Activated CD8-positive, alpha-beta memory T cell treated with anti-CD3 and anti-CD28 coated beads, Interleukin-2, amount 50 U/mL, for 1 hour (primary cell): Measurements from ENCODE around the gene LIN7B.
A peak's percentile ranks its signal among the peaks of the same experiment; 100 is the strongest.
"Not testable (repeated sequence)": the region's sequence is repeated elsewhere in the genome, so short reads cannot be mapped to it uniquely, and the experiment has no call there.

Experiments used
- DNase-seq: peaks from one replicate; pipeline ENCODE4 v3.0.0-alpha.2; 2020; ENCODE audit errors: extremely low read depth

The LIN7B gene, protein sequence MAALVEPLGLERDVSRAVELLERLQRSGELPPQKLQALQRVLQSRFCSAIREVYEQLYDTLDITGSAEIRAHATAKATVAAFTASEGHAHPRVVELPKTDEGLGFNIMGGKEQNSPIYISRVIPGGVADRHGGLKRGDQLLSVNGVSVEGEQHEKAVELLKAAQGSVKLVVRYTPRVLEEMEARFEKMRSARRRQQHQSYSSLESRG

DNA sequence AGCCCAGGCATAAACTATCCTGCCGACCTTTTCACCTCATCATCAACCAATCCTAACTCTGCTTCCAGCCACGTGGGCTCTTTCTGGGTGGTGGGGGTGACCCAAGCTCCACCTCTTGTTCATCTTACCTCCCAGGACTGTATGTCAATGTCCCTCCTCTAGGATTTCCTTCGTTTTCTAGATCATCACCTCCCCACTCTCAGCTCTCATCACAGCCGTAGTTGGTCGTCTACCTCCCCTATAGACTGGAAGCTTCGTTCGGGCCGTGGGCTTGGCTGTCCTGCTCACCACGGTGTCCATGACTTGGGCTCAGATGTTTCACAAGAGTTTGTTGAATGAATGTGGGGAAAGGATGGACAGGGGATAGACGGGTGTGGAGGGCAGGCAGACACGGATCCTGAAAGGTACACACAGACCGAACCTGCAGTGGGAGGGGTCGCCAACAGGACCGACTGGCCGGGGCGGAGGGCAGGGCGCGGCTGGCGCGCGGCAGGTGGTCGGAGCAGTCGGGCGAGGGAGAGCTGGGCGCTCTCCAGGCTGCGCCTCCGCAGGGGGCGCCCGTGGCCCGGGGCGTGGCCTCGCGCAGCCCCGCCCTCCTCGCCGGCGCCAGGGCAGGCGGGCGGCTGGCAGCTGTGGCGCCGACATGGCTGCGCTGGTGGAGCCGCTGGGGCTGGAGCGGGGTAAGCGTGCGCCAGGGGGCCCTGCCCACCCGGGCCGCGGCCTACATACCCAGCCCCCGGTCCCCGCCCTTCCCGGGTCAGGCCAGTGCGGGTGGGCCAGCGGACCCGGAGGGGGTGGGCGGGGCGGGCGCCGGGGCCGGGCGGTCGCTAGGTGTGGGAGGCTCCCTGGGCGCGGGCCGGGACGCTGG lies at the start of gene LIN7B:
LIN7B (plus strand) TSS at position 609 of the 868 bp plus-strand sequence; CDS start at position 644, 35 bp downstream.
- no peak for DNase-seq

DNA sequence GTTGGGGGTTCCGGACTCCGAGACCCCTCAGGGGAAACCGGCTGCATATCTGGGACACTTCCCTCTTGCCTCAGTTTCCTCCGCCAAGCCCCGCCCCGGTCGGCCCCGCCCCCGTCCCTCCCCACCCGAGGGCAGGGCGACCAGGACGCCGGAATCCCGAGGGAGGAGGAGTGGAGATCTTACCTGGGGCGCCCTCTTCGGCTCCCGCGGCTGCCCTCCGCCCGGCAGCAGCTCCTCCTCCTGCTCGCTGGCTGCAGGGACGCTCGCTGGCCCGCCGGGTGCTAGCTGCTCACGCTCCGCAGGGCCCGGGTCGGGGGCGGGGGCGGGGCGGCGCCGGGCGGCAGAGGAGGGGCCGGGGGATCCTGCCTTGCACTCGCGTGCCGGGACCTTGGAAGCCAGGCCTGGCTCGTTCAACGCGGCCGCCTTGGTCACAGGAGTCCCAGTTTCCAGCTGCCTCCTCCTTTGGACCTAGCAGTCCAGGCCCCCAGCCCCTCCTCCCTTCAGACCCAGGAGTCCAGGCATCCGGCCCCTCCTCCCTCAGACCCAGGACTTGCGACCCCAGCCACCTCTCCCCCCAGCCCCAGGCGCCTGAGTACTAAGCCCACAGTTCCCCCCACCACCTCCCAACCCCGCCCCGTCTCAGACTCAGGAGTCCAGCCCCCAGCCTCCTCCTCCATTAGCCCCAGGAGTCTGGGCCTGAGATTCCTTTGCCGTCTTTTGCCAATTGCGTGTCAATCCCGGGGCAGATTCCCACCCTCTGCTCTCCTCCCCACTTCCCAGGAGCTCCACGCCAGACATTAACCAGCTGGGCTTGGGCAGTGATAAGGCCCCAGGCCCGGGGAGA lies 49.2 kb upstream of the LIN7B start, which contains the start of gene NTF4:
NTF4 (minus strand) TSS at position 51 of the 844 bp plus-strand sequence. CDS start 2,821 bp downstream, outside the sequence.
- DNase-seq = no peak

DNA sequence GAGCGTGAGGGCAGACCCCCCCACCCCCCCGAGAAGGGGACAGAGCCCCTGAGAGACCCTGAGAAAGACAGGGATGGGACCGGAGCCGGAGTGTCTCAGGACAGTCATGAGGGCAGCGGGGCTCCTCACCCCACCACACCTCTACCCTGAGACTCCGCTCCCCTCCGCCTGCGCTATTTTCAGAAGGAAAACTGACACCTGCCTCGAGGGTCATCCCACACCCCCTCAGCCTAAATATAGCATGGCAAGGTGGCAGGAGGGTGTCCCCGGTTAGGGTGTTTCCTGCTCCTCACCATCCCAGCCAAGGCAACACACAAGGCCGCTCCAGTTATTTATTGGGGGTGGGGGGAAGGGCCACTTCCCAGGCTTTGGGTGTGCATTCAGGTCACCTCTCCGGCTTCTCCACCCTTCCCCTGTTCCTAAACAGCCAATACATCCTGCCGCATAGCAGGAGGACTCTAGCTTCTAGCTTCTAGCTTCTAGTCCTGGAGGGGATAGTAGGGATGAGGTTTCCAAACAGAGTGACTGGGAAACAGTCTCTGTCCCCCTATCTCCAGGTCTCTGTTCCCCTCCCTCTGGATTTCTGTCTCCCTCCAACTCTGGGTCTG lies 48.2 kb upstream of the LIN7B start:
- DNase-seq = no peak

DNA sequence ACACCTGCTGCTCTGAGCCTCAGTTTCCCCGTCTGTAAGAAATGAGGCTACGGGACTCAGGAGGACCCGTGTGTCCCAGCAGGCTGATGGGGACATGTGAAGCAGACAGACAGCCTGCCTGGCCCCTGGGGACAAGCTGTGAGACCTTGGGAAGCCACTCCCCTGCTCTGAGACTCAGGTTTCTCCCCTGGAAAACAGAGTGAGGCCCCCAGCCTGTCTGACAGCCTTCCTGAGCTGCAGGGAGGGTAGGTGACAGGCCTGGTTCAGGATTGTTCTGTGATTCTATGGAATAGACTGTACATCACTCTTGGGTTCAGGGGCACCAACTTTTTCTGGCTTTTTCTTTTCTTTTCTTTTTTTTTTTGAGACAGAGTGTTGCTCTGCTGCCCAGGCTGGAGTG lies 46.6 kb upstream of the LIN7B start:
- no peak for DNase-seq

DNA sequence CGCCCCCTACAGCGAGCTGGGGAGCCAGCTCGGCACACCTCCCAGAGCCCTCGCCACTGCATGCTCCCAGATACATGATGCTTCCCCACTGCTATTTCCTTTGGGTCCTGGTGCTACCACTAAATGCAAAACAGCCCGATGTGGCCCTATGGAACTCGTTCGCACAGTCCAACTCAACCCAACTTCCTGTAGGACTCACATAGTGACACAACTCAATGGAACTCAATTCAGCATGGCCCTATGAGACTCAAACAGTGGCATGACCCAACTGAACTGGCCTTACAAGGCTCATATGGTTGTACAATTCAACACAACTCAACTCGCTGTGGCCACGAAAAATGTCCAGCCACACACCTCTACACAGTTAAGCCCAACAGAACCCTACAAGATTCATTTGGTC lies 45.1 kb upstream of the LIN7B start:
- no peak for DNase-seq

DNA sequence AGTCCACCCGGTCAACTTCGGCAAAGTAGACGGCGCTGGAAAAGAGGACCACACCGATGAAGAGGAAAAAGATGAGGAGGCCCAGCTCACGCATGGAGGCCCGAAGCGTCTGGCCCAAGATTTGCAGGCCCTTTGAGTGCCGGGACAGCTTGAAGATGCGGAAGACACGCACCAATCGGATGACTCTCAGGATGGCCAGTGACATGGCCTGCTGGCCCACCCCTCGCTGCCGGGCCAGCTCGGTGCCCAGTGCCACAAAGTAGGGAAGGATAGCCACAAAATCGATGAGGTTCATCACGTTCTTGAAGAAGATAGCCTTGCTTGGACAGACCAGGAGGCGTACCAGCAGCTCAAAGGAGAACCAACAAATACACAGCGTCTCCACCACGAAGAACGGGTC lies 43.8 kb upstream of the LIN7B start:
- DNase-seq = no peak

DNA sequence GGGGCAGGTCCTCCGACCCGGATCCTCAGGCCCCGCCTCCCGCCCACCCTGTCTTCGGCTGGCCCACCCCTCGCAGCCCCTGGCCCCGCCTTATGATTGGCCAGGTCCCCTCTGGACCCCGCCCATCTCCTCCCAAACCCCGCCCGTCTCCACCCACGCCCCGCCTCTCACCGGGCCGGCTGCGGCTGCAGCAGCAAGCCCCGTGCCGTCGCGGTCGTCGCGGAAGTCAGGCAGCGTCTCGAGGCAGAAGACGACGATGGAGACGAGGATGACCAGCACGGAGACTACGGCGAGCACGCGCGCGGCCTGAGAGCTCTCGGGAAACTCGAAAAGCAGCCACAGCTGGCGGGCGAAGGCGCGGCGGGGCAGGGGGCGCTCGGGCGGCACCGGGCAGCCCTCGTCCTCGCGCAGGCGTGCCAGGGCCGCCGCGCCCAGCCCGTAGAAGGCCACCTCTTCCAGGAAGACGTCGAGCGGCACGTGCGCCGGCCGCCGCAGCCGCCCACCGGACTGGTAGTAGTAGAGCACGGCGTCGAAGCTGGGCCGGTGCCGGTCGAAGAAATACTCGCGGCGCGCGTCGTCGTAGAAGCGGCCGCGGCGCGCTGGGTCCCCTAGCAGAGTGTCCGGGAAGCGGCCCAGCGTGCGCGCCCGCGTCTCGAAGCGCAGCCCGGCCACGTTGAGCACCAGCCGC lies 42.2 kb upstream of the LIN7B start:
- no peak for DNase-seq

DNA sequence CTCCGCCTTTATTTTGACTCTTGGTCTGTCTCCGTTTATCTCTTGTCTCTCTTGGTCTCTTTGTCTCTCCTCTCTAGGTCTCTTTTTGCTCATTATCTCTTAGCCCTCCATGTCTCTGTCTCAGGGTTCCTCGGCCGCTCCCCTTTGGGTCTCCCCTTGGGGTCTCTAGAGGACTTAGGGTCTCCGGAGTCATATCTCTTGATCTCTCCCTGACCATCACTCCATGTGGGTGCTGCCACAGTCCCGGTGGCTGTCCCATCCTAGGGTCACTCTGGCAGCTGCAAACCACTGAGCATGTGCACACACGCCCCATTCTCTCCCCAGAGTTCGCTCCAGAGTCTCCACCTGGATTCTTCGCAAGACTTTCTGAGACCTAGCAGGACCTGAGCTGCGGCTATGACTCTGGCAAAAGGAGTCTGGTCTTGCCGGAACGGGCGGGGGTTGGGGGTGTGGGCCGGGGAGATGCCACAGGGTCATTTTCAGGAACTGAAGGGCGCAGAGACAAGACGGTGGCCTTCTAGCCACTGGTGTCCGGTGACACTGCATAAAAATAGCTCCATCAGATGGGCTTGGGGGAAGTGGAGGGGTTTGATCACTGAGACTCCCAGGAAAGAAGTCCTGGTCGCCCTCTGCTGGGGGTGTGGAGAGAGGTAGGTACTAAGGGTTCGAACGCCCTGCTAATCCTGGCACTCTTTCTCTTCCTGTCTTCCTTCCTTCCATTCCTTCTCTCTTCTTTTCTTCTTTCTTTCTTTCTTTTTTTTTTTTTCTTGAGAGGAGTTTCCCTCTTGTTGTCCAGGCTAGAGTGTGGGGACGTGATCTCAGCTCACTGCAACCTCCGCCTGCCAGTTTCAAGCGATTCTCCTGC lies 40.4 kb upstream of the LIN7B start:
- no peak for DNase-seq

DNA sequence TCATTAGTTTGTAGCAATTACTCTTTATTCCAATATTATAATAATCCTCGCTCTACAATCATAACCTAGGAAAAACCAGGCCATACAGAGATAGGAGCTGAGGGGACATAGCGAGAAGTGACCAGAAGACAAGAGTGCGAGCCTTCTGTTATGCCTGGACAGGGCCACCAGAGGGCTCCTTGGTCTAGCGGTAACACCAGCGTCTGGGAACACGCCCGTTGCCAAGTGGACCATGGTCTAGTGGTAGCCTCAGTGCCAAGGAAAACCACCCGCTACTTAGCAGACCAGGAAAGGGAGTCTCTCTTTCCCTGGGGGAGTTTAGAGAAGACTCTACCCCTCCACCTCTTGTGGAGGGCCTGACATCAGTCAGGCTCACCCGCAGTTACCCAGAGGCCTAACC lies 39.3 kb upstream of the LIN7B start:
- DNase-seq = not testable (repeated sequence)

DNA sequence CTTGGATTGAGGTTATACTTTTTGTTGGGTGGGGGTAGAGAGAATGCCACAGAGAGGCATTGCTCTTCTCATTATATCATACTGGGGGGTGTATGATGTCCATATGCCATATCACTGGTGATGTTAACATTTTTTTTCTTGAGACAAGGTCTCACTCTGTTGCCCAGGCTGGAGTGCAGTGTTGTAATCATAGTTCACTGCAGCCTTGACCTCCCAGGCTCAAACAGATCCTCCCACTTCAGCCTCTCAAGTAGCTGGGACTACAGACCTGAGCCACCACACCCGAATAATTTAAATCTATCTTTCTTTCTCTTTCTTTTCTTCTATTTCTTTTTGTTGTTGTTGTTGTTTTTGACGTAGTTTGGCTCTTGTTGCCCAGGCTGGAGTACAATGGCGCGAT lies 33.8 kb upstream of the LIN7B start:
- DNase-seq = no peak

DNA sequence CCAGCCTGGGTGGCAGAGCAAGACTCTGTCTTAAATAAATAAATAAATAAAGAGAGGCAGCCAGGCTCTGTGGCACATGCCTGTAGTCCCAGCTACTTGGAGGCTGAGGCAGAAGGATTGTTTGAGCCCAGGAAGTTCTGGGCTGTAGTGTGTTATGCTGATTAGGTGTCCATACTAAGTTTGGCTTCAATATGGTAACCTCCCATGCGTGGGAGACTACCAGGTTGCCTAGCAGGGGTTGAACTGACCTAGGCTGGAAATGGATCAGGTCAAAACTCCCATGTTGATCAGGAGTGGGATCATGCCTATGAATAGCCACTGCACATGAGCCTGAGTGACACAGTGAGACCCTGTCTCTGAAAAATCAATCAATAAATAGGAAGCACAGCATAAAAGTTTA lies 32.9 kb upstream of the LIN7B start:
- DNase-seq = no peak

DNA sequence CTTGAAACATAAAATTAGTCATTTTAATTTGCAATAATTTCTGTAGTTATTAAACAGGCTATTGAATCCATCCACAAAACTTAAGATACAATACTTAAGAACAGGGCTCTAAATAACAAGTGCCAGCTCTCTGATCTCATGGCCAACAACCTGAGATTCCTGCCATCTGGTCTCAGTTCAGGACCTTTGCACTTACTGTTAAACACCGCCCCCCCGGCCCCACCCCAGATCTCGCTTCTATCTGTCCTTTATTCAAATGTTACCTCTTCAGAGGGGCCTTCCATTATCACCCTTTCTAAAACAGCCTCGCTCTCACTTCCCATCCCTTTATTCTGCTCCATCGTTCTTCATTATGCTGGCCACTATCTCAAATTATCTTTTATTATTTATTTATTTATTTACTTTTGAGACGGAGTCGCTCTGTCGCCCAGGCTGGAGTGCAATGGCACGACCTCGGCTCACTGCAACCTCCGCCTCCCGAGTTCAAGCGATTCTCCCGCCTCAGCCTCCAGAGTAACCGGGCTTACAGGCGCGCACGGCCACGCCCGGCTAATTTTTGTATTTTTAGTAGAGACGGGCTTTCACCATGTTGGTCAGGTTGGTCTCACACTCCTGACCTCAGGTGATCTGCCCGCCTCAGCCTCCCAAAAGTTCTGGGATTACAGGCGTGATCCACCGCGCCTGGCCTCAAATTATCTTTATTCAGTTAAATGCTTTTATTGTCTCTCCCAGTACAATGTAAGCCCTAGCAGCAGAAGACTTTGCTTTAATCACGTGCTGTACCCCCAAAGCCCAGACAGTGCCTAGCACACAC lies 29.8 kb upstream of the LIN7B start:
- DNase-seq = no peak

DNA sequence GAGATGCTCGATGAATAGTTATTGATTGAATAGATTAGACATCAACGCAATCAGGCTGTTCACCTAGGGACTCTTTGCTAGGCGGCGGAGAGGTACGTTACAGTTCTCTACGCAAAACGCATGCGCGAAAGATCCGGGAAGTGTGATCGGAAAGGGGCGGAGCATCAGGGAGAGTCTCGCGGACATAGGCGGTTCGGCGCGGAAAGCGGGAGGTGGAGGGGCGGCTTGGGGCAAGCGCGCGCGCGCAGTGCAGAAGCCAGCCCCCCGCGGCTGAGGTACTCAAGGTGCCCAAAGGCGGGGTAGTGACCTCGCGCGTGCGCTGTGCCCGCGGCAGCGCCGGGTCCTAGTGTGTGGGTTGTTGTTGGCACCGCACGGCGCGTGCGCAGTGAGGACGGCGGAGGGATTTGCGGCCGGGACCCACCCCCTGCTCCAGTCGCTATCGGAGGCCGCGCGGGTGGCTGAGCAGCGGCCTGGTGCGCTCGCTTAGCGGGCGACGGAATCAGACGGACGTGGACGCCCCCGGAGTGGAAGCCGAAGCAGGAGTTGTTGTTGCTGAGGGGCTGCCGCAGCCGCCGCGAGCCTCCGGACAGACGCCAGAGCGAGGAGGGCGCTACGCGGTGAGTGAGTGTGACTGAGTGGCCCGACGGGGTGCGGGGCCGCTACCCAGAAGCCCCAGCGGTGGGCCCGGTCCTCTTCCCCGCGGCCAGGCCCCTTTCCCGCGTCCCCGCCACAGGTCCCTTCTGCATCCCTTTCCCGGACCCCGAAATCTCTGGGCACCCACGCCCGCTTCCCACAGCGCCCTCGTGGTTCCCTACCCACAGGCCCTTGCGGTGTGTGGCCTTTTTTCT lies 28.9 kb upstream of the LIN7B start, which contains the start of gene SNRNP70:
SNRNP70 (plus strand) TSS at position 432 of the 848 bp plus-strand sequence. CDS start 964 bp downstream, outside the sequence.
- DNase-seq = peak; percentile 98

DNA sequence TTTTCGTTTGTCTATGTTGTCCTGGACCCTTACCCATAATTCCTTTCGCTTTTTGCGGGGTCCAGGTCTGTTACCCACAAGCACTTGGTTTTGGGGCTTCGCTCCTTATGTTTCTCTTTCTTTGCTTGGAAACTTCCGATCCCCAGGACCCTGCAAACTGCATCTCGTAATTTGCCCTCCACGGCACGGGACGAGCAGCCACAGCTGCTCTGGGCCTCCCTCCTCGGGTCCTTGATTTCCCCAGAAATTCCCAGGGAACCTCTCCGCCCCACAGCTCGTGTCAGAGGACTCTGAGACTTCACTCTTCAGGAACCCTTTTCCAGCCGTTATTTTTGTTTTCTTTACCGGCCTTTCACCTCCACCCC lies 28.3 kb upstream of the LIN7B start:
- no peak for DNase-seq

DNA sequence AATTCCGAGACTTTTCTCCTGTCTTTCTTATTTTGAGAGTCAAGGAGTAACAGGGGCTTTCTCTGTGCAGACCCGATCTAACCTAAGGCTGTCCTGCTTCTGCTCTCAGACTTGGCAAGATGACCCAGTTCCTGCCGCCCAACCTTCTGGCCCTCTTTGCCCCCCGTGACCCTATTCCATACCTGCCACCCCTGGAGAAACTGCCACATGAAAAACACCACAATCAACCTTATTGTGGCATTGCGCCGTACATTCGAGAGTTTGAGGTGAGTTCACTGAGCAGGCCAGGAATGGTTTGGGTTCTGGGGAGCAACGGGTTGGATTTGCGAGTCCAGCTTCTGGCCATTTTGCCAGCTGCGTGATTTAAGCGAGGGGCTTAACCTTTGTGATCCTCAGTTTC lies 27.9 kb upstream of the LIN7B start:
- no peak for DNase-seq

DNA sequence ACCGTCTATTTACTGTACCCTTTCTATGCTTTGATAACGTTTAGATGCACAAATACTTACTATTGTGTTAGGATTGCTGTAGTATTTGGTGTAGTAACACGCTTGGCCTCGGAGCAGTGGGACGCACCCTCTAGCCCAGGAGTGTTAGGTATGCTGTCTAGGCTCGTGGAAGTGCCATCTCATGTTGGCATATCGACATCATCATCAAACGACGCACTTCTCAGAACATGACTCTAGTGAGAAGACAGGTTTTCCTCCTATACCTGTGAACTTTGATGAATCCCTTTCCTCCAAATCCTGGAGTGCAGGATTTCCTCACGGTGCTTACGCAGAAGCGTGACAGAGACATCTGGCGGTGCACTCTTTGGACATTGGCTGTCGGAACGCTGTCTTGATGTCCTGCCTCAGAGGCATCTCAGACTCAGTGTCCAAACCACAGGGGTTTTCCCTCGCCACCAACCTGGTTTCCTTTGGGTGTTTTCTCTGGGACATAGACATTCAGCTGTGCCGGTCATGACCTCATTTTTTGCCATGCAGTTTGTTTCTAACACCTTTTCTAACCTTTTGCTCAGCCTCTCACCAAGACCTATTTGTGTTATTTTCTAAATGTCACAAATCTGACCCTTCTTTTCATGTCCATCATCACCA lies 22.7 kb upstream of the LIN7B start:
- no peak for DNase-seq

DNA sequence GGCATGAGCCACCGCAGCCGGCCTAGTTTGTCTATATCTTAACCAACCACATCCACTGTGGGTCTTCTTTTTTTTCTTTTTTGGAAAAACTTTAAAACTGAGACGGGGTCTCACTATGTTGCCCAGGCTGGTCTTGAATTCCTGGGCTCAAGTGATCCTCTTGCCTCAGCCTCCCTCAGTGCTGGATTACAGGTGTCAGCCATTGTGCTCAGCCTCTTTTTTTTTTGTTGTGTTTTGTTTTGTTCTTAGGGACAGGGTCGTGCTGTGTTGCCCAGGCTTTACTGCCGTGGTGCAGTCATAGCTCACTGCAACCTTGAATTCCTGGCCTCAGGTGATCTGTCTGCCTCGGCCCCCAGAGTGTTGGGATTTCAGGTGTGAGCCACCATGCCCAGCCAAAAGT lies 21.5 kb upstream of the LIN7B start:
- no peak for DNase-seq
